ENCODE data around the gene SMIM20.

Gene SMIM20

GRCh38 chr4:25955705-25956104 is 41.7 kb downstream of the SMIM20 start:
- DNase-seq (ENCODE audit: low spot score): no peak
- H3K27ac ChIP-seq (replicated peaks; ENCODE audit: low read length): no peak overlapping the region
- H4K91ac ChIP-seq (ENCODE audit: low read depth, low read length, poor library complexity): no peak overlapping the region
- H2BK120ac ChIP-seq (ENCODE audit: low read depth, low read length): no peak overlapping the region
- H3K4me2 ChIP-seq (ENCODE audit: insufficient read depth, low read length, poor library complexity, severe bottlenecking): no peak overlapping the region
- H3K4me3 ChIP-seq (ENCODE audit: low read length in 2 of 2): no peak overlapping the region
- no peak overlapping the region for H2BK12ac ChIP-seq (ENCODE audit: low read length)
- H4K8ac ChIP-seq (ENCODE audit: low read depth, low read length): no peak overlapping the region
- no peak overlapping the region for H3K23ac ChIP-seq (ENCODE audit: low read depth, low read length, poor library complexity)
- no peak overlapping the region for H3K14ac ChIP-seq (ENCODE audit: low read length)
- H3K18ac ChIP-seq (ENCODE audit: low read length): no peak overlapping the region
- peaks cover 0 to 2% of the 10 kb centered on the region in 2 donors for H3K9me3 ChIP-seq (replicated peaks in 1 of 2; ENCODE audit: control insufficient read depth in 2 of 2, insufficient read depth in 1 of 2, low read depth in 1 of 2, low read length in 2 of 2)
- no peaks in the 10 kb centered on the region for H3K79me1 ChIP-seq (ENCODE audit: low read depth, low read length)
- H2BK5ac ChIP-seq (ENCODE audit: low read length): no peak overlapping the region
- no peak overlapping the region for H2AK5ac ChIP-seq (ENCODE audit: low read depth, low read length)
- peaks cover 11 to 16% of the 10 kb centered on the region in 2 donors for H3K4me1 ChIP-seq (ENCODE audit: control insufficient read depth in 2 of 2, insufficient read depth in 1 of 2, low read depth in 1 of 2, low read length in 2 of 2)
- H3K9ac ChIP-seq (ENCODE audit: low read depth, low read length, poor library complexity): no peak overlapping the region
- H3K4ac ChIP-seq (ENCODE audit: low read length): no peak overlapping the region
- no peak overlapping the region for H2BK15ac ChIP-seq (ENCODE audit: low read length)
- H2AFZ ChIP-seq (ENCODE audit: low read length): no peak overlapping the region
- H3K27me3 ChIP-seq (ENCODE audit: control insufficient read depth in 3 of 3, insufficient read depth in 3 of 3, low read depth in 1 of 3, low read length in 3 of 3): peaks cover 0 to 3% (median 0%) of the 10 kb centered on the region in 3 experiments
- no CpG with 5 or more reads among the region's 4 CpGs for WGBS, 2 donors (ENCODE audit: extremely low coverage in 2 of 2, insufficient read length in 2 of 2, insufficient replicate concordance in 1 of 2)
- no peaks in the 10 kb centered on the region for H3K36me3 ChIP-seq (replicated peaks in 1 of 2; ENCODE audit: control insufficient read depth in 2 of 2, insufficient read depth in 2 of 2, low read length in 2 of 2)

DNA sequence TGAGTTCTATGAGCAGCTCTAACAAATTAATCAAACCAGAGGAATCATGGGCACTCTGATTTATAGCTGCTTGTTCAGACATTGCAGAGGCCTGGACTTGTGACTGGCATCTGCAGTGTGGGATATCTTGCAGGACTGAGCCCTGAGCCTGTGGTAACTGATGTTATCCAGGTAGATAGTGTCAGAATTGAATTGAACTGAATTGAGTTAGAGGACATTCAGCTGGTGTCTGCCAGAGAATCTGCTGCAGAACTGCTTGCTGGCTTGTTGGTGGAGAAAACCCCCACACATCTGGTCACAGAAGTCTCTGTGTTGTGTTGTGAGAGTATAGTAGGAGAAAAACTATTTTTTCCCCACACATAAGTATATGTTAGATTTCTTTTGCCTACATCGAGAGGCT is 42.2 kb downstream of the SMIM20 start:
- Histone ChIP-seq H3K9me3 (replicated peaks in 1 of 2; ENCODE audit: control insufficient read depth in 2 of 2, insufficient read depth in 1 of 2, low read depth in 1 of 2, low read length in 2 of 2) (peaks cover 0 to 2% of the 10 kb centered on the region in 2 donors), H3K18ac (ENCODE audit: low read length) (no peak overlapping the region), H2AFZ (ENCODE audit: low read length) (no peak overlapping the region), H3K4me3 (ENCODE audit: low read length in 2 of 2) (no peak overlapping the region), H3K9ac (ENCODE audit: low read depth, low read length, poor library complexity) (no peak overlapping the region), H2BK120ac (ENCODE audit: low read depth, low read length) (no peak overlapping the region), H2AK5ac (ENCODE audit: low read depth, low read length) (no peak overlapping the region), H3K27ac (replicated peaks; ENCODE audit: low read length) (no peak overlapping the region), H3K36me3 (replicated peaks in 1 of 2; ENCODE audit: control insufficient read depth in 2 of 2, insufficient read depth in 2 of 2, low read length in 2 of 2) (no peaks in the 10 kb centered on the region), H2BK15ac (ENCODE audit: low read length) (no peak overlapping the region), H3K27me3 (ENCODE audit: control insufficient read depth in 3 of 3, insufficient read depth in 3 of 3, low read depth in 1 of 3, low read length in 3 of 3) (peaks cover 0 to 3% (median 0%) of the 10 kb centered on the region in 3 experiments), H3K79me1 (ENCODE audit: low read depth, low read length) (no peaks in the 10 kb centered on the region), H3K4me1 (ENCODE audit: control insufficient read depth in 2 of 2, insufficient read depth in 1 of 2, low read depth in 1 of 2, low read length in 2 of 2) (peaks cover 8 to 11% of the 10 kb centered on the region in 2 donors), H2BK5ac (ENCODE audit: low read length) (no peak overlapping the region), H3K14ac (ENCODE audit: low read length) (no peak overlapping the region), H4K8ac (ENCODE audit: low read depth, low read length) (no peak overlapping the region), H3K4me2 (ENCODE audit: insufficient read depth, low read length, poor library complexity, severe bottlenecking) (no peak overlapping the region), H3K4ac (ENCODE audit: low read length) (no peak overlapping the region), H3K23ac (ENCODE audit: low read depth, low read length, poor library complexity) (no peak overlapping the region), H2BK12ac (ENCODE audit: low read length) (no peak overlapping the region), H4K91ac (ENCODE audit: low read depth, low read length, poor library complexity) (no peak overlapping the region)
- WGBS, 2 donors (ENCODE audit: extremely low coverage in 2 of 2, insufficient read length in 2 of 2, insufficient replicate concordance in 1 of 2): no CpG with 5 or more reads among the region's 1 CpG
- DNase-seq (ENCODE audit: low spot score): no peak

- Histone ChIP-seq H2BK12ac (ENCODE audit: low read length) (no peak overlapping the region), H3K9me3 (replicated peaks in 1 of 2; ENCODE audit: control insufficient read depth in 2 of 2, insufficient read depth in 1 of 2, low read depth in 1 of 2, low read length in 2 of 2) (peaks cover 0 to 2% of the 10 kb centered on the region in 2 donors), H3K79me1 (ENCODE audit: low read depth, low read length) (no peaks in the 10 kb centered on the region), H4K91ac (ENCODE audit: low read depth, low read length, poor library complexity) (no peak overlapping the region), H2BK120ac (ENCODE audit: low read depth, low read length) (no peak overlapping the region), H3K4me2 (ENCODE audit: insufficient read depth, low read length, poor library complexity, severe bottlenecking) (no peak overlapping the region), H2BK15ac (ENCODE audit: low read length) (no peak overlapping the region), H3K14ac (ENCODE audit: low read length) (no peak overlapping the region), H3K27me3 (ENCODE audit: control insufficient read depth in 3 of 3, insufficient read depth in 3 of 3, low read depth in 1 of 3, low read length in 3 of 3) (peaks cover 0 to 3% (median 0%) of the 10 kb centered on the region in 3 experiments), H2BK5ac (ENCODE audit: low read length) (no peak overlapping the region), H2AK5ac (ENCODE audit: low read depth, low read length) (peak overlapping the region; percentile 51), H4K8ac (ENCODE audit: low read depth, low read length) (no peak overlapping the region), H3K4me3 (ENCODE audit: low read length in 2 of 2) (no peak overlapping the region), H3K23ac (ENCODE audit: low read depth, low read length, poor library complexity) (no peak overlapping the region), H3K36me3 (replicated peaks in 1 of 2; ENCODE audit: control insufficient read depth in 2 of 2, insufficient read depth in 2 of 2, low read length in 2 of 2) (no peaks in the 10 kb centered on the region), H3K27ac (replicated peaks; ENCODE audit: low read length) (no peak overlapping the region), H2AFZ (ENCODE audit: low read length) (no peak overlapping the region), H3K4ac (ENCODE audit: low read length) (no peak overlapping the region), H3K18ac (ENCODE audit: low read length) (no peak overlapping the region), H3K4me1 (ENCODE audit: control insufficient read depth in 2 of 2, insufficient read depth in 1 of 2, low read depth in 1 of 2, low read length in 2 of 2) (peaks cover 2 to 6% of the 10 kb centered on the region in 2 donors), H3K9ac (ENCODE audit: low read depth, low read length, poor library complexity) (no peak overlapping the region)
- no peak for DNase-seq (ENCODE audit: low spot score)
- WGBS, 2 donors (ENCODE audit: extremely low coverage in 2 of 2, insufficient read length in 2 of 2, insufficient replicate concordance in 1 of 2): no CpG with 5 or more reads among the region's 8 CpGs
Measured at GRCh38 chr4:25958110-25958509, 44.1 kb downstream of the SMIM20 start.

GRCh38 chr4:25962393-25962792 is 48.4 kb downstream of the SMIM20 start:
- H3K18ac ChIP-seq (ENCODE audit: low read length): no peak overlapping the region
- H4K91ac ChIP-seq (ENCODE audit: low read depth, low read length, poor library complexity): no peak overlapping the region
- WGBS, 2 donors (ENCODE audit: extremely low coverage in 2 of 2, insufficient read length in 2 of 2, insufficient replicate concordance in 1 of 2): no CpG with 5 or more reads among the region's 7 CpGs
- H2AK5ac ChIP-seq (ENCODE audit: low read depth, low read length): no peak overlapping the region
- peaks cover 0 to 3% (median 0%) of the 10 kb centered on the region in 3 experiments for H3K27me3 ChIP-seq (ENCODE audit: control insufficient read depth in 3 of 3, insufficient read depth in 3 of 3, low read depth in 1 of 3, low read length in 3 of 3)
- H3K4ac ChIP-seq (ENCODE audit: low read length): no peak overlapping the region
- H2BK5ac ChIP-seq (ENCODE audit: low read length): no peak overlapping the region
- H3K23ac ChIP-seq (ENCODE audit: low read depth, low read length, poor library complexity): no peak overlapping the region
- no peak overlapping the region for H2BK120ac ChIP-seq (ENCODE audit: low read depth, low read length)
- H3K9ac ChIP-seq (ENCODE audit: low read depth, low read length, poor library complexity): no peak overlapping the region
- H3K9me3 ChIP-seq (replicated peaks in 1 of 2; ENCODE audit: control insufficient read depth in 2 of 2, insufficient read depth in 1 of 2, low read depth in 1 of 2, low read length in 2 of 2): peaks cover 0 to under 1% of the 10 kb centered on the region in 2 donors
- no peak overlapping the region for H3K27ac ChIP-seq (replicated peaks; ENCODE audit: low read length)
- H3K4me1 ChIP-seq (ENCODE audit: control insufficient read depth in 2 of 2, insufficient read depth in 1 of 2, low read depth in 1 of 2, low read length in 2 of 2): peaks cover 9 to 13% of the 10 kb centered on the region in 2 donors
- H2BK12ac ChIP-seq (ENCODE audit: low read length): no peak overlapping the region
- no peak overlapping the region for H3K4me3 ChIP-seq (ENCODE audit: low read length in 2 of 2)
- no peak overlapping the region for H2BK15ac ChIP-seq (ENCODE audit: low read length)
- no peaks in the 10 kb centered on the region for H3K79me1 ChIP-seq (ENCODE audit: low read depth, low read length)
- H3K4me2 ChIP-seq (ENCODE audit: insufficient read depth, low read length, poor library complexity, severe bottlenecking): no peak overlapping the region
- no peak overlapping the region for H4K8ac ChIP-seq (ENCODE audit: low read depth, low read length)
- no peak overlapping the region for H2AFZ ChIP-seq (ENCODE audit: low read length)
- H3K36me3 ChIP-seq (replicated peaks in 1 of 2; ENCODE audit: control insufficient read depth in 2 of 2, insufficient read depth in 2 of 2, low read length in 2 of 2): no peaks in the 10 kb centered on the region
- H3K14ac ChIP-seq (ENCODE audit: low read length): no peak overlapping the region
- no peak for DNase-seq (ENCODE audit: low spot score)
